Mammary epithelial cell (primary cell): Measurements from ENCODE around the gene CRY1.

Experiments
- EZH2 ChIP-seq: IDR thresholded peaks from 2 replicates; pipeline ENCODE4 v1.6.1; 2012; ENCODE audit warnings: low read length, inconsistent platforms, borderline replicate concordance
- TF ChIP-seq, protein P1 (sequence below), 2 donors: IDR thresholded peaks in 1 of 2; conservative IDR thresholded peaks in 1 of 2; 2 replicates each; pipeline ENCODE4 v1.5.1; 2011 to 2012; ENCODE audit warnings: inconsistent platforms in 2 of 2, low read length in 2 of 2, mild to moderate bottlenecking in 2 of 2, control low read depth in 1 of 2, low read depth in 1 of 2; ENCODE audit not compliant: insufficient read depth in 1 of 2; ENCODE audit errors: extremely low read depth in 1 of 2

DNA sequence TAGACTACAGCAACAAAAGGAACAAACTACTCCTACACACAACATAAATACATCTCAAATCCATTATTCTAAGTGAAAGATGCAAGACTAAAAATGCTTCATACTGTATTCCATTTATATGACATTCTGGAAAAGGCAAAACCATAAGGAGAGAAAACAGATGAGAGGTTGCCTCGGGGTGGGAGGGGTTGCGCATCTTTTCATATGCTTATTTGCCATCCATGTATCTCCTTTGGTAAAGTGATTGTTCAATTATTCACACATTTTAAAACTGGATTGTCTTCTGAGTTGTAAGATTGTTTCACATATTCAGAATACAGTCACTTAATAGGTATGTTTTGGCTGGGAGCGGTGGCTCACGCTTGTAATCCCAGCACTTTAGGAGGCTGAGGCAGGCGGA is 142.8 kb downstream of the CRY1 start:
- TF ChIP-seq, protein P1, sequence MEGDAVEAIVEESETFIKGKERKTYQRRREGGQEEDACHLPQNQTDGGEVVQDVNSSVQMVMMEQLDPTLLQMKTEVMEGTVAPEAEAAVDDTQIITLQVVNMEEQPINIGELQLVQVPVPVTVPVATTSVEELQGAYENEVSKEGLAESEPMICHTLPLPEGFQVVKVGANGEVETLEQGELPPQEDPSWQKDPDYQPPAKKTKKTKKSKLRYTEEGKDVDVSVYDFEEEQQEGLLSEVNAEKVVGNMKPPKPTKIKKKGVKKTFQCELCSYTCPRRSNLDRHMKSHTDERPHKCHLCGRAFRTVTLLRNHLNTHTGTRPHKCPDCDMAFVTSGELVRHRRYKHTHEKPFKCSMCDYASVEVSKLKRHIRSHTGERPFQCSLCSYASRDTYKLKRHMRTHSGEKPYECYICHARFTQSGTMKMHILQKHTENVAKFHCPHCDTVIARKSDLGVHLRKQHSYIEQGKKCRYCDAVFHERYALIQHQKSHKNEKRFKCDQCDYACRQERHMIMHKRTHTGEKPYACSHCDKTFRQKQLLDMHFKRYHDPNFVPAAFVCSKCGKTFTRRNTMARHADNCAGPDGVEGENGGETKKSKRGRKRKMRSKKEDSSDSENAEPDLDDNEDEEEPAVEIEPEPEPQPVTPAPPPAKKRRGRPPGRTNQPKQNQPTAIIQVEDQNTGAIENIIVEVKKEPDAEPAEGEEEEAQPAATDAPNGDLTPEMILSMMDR (conservative IDR thresholded peaks at IDR 0.05 in 1 of 2, IDR thresholded peaks at IDR 0.05 in 1 of 2; ENCODE audit: extremely low read depth in 1 of 2, insufficient read depth in 1 of 2, low read depth in 1 of 2, low read length in 2 of 2), result no peak
- TF ChIP-seq EZH2, result no peak
